Superior temporal gyrus (tissue), 1 donor: Measurements from ENCODE around the gene ABRAXAS1.
"Not testable (repeated sequence)": the region's sequence is repeated elsewhere in the genome, so short reads cannot be mapped to it uniquely, and the experiment has no call there.

Experiments used
- DNase-seq: peaks from one replicate; pipeline ENCODE4 v3.0.0-alpha.2; 2016; ENCODE audit errors: extremely low spot score

Gene ABRAXAS1

GRCh38 chr4:83484500-83485461 lies at the start of gene ABRAXAS1:
Gene ABRAXAS1, minus strand, starts transcription at chr4:83485100. Its CDS starts 28 bp downstream, at chr4:83485072.
- peak; percentile 92 for DNase-seq

- no peak for DNase-seq
Observed at GRCh38 chr4:83527671-83528070, 42.8 kb upstream of the ABRAXAS1 start.

- DNase-seq, result no peak
Observed at GRCh38 chr4:83522239-83522638, 37.3 kb upstream of the ABRAXAS1 start.

GRCh38 chr4:83516042-83516772 lies 31.3 kb upstream of the ABRAXAS1 start:
- DNase-seq, result no peak

GRCh38 chr4:83510442-83510841 lies 25.5 kb upstream of the ABRAXAS1 start:
- DNase-seq, result no peak

GRCh38 chr4:83509156-83509585 lies 24.3 kb upstream of the ABRAXAS1 start:
- not testable (repeated sequence) for DNase-seq

GRCh38 chr4:83504996-83505395 lies 20.1 kb upstream of the ABRAXAS1 start:
- DNase-seq, result no peak

GRCh38 chr4:83504503-83504902 lies 19.6 kb upstream of the ABRAXAS1 start:
- no peak for DNase-seq

- no peak for DNase-seq
Observed at GRCh38 chr4:83503974-83504373, 19.1 kb upstream of the ABRAXAS1 start.

GRCh38 chr4:83501671-83502070 lies 16.8 kb upstream of the ABRAXAS1 start:
- DNase-seq, result not testable (repeated sequence)

GRCh38 chr4:83498187-83498586 lies 13.3 kb upstream of the ABRAXAS1 start:
- no peak for DNase-seq

GRCh38 chr4:83496085-83496917 lies 11.4 kb upstream of the ABRAXAS1 start:
- not testable (repeated sequence) for DNase-seq

GRCh38 chr4:83490876-83491450 lies 6.1 kb upstream of the ABRAXAS1 start:
- no peak for DNase-seq

GRCh38 chr4:83489711-83490326 lies 4.9 kb upstream of the ABRAXAS1 start:
- no peak for DNase-seq

GRCh38 chr4:83486457-83487129 lies 1.7 kb upstream of the ABRAXAS1 start:
- DNase-seq, result no peak

- no peak for DNase-seq
Observed at GRCh38 chr4:83473966-83474365, 10.9 kb downstream of the ABRAXAS1 start.

GRCh38 chr4:83473423-83473822 lies 11.5 kb downstream of the ABRAXAS1 start:
- DNase-seq, result no peak

GRCh38 chr4:83456184-83456501 lies 28.8 kb downstream of the ABRAXAS1 start:
- no peak for DNase-seq

- DNase-seq, result peak; percentile 99
Observed at GRCh38 chr4:83455281-83456183, 29.4 kb downstream of the ABRAXAS1 start, which contains the start of the genes HELQ and MRPS18C. Gene HELQ, minus strand, starts transcription at chr4:83455823. Its CDS starts 130 bp downstream, at chr4:83455693. Gene MRPS18C, plus strand, starts transcription at chr4:83456058. Its CDS starts 20 bp downstream, at chr4:83456078.
